Stimulated activated CD4-positive, alpha-beta T cell treated with anti-CD3 and anti-CD28 coated beads, Interleukin-4, amount 100 ng/mL, for 1 hour (primary cell): ENCODE data around the gene BTBD9.

Source experiments
- DNase-seq: peaks from one replicate; pipeline ENCODE4 v3.0.0-alpha.2; 2020

BTBD9 gene

DNA sequence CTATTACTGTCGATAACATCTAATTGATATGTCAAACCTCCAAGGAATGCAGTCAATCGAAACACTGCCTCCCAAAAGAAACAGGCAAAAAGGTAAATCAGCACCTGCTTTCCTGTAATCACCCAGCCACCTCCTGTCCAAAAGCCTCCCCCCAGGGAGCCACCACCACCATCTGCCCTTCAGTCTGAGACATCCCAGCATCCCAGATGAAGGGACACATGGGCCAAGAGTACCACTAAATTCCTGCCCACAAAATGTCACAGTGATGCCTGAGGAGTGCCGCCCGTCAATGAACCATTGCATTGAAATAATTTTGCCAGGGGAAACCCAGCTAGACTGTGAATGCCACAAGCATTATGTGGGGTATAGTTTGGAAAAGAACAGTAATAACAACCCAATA lies 418.5 kb downstream of the BTBD9 start:
- no peak for DNase-seq

DNA sequence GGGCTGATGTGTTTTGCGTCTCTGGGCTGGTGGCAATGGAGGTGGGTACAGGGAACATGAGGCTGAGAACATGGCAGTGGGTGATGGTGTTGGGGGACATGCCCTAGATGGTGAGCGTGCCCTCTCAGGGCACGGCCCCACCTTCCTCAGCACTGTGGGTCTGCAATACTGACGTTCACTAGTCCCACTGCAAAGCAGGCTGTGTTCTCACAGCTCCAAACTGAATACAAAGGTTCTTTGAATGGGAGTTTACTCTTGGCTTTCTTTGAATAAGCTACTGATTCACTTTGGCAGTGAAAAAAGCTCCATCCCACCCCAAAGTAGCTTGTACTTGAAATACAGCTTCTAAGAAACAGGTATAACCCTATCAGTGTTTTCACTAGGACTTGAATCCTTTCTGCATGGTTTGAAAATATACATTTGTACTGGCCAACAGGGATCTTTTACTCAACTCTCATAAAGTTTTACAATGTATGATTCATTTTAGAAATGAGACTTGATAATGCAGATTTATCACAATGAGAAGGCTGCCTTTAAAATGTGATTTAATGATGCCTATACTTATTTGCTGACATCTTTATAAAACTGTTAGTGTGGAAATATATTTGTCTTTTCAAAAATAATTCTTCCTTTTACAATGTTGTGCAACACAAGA lies 419.5 kb downstream of the BTBD9 start:
- no peak for DNase-seq

DNA sequence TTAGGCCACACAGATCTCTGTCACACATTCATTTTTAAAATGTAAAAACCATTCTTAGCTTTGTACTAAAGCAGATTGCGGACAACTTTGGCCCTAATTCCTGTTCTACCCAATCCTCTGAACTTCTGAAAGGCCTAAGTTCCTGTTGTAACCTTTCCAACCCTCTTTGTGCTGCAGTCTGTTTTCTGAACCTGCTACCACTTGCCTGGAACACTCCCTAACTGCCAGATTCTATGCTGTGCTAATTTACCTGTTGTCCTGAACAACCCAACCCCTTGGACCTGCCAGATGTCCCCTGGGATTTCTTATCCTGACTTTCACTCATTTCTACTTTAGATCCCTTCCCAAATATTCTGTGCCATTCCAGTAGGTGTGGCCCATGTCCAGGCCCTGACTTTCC lies 421.5 kb downstream of the BTBD9 start:
- DNase-seq = no peak

DNA sequence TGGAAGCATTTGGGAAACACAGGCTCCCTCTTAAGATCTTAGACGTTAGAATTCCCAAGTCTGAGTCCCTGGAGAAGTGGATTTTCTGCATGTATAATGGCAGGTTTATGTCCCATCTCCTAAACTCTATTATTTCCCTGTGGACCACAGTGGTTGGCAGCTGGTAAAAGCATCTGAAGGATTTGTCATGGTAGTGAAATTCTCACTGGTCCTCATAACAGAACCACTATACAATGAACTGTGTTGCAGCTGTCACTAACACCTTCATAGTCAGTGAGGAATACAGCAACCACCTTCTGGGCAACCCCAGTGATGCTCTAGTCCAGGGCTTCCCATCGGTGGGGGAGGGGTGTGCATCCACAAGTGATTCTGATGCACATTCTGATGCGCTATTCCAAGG lies 423.3 kb downstream of the BTBD9 start:
- no peak for DNase-seq

DNA sequence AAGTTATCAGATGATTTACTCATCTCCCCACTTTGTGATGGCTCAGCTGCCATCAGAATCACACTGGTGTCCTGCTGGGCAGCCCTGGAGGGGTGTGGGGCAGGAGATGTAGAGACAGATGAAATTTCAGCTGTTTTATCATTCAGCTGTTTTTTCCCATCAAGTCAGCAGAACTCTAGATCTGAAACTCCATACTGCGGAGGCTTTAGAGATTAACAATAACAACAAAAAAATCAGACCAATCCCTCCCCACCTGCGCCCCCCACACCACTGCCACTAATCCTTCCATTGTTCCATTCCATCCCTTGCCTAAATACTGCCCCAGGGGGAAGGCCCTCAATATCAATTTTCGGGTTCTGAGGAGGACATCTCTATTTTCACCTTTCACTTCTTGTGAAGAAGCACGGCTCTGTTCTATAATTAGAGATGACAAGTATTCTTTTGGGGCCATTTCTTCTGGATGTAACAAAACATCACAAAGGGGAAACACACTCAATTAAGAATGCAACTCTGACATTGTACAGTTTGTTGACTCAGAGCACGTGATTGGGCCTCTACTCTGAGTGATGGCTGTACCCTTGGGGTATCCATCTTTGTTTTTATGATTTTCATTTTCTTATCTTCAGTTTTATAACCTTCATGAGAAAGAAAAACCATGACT lies 423.9 kb downstream of the BTBD9 start:
- no peak for DNase-seq

DNA sequence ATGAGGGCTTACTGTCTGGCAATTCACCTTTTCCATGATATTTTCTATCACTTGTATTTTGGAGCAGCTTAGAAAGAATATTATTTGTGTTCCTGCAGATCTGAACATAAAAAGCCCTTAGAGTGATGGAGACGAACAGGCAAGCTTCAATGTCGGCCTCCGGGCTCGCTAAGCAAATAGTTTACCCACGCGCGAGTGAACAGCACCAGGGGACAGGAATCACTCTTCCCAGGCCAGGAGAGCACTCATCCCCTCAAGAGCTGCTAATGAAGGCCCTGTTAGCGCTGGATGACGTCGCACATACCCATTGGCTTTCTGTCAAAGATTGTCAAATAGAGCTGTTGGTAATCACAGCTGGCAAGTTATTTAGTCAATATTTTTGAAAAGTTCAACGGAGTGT lies 424.5 kb downstream of the BTBD9 start:
- DNase-seq = no peak

DNA sequence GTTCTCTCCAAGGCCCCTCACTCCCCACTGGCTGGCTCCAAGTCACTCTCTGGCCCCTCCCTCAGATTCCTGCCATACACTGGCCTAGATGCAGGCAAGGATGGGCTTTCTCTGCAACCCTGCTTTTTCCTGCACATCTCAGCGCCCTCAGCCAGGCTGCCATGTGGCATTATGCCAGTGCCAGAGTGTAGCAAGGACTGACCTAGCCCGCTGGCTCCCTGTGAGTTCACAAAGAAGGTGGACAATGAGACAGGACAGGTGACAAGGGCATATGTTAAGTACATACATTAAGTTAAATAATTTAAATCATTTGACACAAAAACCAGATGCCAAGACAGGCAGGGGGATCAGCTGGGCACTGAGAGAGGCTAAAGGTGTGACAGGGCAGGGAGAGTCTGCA lies 425.6 kb downstream of the BTBD9 start:
- no peak for DNase-seq

DNA sequence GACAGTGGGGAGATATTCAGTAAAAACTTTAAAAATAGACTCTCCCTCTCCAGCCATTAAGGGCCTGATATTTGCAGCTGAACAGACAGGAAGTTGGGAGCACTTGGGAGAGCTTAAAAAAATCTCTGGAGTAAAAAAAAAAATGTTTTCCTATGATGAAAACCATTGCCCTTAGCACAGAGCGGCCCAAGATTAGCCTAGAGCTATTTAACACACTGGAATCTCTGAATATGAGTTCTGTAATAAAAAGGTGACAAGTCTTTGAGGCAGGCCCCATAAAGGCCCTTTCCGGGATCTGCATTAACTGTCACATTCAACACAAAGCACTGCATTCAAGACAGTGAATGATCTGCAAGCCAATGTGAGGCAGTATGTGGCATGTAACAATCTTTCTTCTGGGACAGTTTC lies 426.5 kb downstream of the BTBD9 start:
- no peak for DNase-seq

DNA sequence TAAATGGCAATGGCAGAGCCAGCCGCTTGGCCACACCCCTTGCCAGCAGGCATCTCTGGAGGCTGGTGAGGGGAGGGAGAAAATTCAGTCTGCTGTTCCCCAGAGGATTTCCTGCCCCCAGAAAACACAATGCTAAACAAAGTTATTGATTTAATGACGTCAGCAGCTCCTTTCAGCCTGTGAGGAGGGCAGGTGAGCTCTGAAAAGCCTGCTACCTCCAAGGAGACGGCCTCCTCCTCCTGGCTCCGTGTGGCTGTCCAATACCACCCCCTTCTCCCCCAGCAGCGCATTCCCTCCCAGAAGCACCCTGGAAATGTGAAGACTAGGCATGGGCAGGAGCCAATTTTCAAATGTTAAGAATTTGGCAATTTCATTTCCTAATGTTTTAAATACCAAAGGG lies 427.1 kb downstream of the BTBD9 start:
- no peak for DNase-seq

DNA sequence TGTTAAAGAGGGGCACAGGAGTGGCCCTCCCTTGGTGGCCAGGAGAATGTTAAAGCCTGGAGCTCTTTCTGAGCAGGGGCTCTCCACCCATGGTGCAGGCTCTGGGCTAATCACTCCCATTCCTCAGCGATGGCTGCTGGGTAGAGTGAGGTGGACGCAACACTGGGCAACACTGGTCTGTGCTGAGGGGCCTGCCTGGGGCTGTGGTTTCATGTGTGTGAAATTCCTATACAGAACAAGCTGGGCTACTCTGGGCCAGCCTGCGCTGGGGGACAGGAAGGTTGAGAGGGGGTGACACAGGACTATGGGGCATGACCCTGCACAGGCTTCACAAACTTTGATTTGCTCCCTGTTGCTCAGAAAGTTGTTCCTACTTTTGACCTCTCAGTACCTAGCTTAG lies 427.6 kb downstream of the BTBD9 start:
- DNase-seq = no peak

DNA sequence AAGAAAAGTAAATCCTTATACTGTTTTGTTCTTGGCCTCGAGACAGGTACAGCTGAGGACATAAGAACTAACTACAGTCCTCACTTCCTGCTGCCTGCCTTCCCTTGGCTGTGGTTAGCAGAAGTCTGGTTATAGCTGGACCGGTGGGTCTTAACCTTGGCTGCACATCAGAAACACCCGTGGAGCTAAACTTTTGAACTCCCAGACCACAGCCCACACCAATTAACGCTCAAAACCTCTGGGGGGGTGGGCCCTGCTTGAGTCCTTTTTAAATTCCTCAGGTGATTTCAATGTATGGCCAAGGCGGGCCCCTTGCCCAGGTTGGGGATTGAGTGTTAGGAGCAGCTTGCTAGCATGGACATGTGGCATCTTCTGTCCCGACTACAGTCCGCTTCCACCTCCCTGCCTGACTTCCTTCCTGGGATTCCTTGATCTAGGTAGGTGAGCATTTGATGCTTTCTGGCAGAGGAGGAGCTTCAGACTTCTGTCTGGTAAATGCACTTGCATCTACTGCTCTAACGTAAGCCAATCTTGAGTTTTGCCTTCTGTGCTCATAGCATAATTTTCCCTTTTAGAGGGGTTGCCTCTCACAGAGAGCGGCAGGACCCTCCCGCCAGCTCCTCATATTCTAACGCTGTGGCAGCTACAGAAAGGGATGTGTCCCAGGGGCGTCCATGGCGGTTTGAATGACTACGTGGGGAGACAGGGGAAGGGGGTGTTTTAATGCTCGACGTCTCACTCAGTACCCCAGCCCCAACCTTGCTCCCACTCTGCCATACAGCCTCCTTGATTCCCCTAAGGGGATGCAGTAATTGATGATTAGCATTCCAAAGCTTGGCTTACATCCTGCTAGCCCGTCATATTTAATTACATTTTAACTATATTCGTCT lies 430.1 kb downstream of the BTBD9 start:
- no peak for DNase-seq

DNA sequence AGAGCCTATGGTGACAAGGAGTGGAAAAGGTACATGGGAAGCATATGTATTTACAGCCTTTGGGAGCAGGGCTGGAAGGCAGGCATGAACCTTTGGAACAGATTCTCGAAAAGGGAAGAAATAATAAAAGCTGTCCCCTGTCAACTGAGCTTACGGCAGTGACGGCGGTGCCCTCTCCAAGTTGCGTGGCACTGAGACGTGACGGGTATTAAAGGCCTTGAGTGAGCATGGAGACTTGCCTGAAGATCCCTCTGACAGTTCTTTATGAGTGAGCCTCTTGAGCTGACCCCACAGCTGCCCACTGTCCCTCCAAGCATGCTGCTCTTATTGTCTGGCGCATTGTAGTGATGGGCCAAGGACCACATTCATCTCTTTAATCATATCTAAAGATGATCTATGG lies 431.7 kb downstream of the BTBD9 start:
- DNase-seq = no peak

DNA sequence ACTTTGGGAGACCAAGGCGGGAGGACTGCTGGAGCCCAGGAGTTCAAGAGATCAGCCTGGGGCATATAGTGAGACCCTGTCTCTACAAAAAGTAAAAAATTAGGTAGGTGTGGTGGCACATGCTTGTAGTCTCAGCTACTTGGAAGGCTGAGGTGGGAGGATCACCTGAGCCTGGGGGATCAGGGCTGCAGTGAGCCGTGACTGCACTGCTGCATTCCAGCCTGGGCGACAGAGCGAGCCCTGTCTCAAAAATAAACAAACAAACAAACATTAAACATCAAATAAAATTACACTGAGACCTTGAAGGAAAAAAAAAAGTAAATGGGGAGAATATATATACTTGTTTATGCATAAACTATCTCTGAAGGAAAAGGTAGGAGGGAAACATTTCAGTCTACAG lies 432.4 kb downstream of the BTBD9 start:
- no peak for DNase-seq

DNA sequence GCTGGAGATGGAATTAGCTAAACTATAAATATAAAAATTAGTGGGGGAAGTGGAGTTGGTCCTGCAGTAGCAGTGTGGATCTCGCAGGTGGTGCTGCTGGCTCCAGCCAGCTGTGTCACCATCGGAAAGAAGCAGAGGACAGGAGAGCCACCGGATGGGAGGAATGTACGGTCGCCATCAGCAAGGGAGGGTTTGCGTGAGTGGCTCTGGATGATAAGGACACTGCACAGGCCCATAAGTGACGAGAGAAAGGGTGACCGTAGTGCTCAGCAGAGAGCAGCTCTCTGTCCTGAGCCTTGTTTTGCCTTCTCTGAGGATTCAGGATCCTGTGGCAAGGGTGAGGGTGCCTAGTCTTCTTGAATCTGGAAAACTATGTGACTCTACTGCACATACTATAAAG lies 441.5 kb downstream of the BTBD9 start:
- no peak for DNase-seq

DNA sequence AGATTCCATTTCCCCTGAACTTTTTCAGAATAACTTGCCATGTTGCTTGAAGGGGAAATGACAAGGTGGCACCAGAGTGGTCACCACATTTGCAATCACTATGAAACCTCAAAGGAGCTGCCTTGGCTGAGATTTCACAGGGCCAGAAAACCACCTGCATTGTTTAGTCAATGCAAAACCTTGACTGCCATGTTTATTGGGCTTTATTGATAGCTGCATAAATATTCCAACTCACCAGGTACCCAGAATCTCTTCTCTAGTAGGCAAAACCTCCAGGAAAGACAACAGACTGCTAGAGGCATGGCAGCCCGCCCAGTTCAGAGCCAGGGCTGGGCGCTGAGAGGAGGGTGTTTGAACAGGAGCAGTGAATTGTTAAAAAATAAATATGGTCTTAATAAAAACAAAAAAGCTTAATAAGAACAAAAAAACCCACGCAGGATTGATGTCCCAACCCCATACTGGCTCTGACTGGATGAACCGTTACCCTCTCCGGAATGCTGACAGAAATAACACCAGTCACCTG lies 444.6 kb downstream of the BTBD9 start:
- no peak for DNase-seq

DNA sequence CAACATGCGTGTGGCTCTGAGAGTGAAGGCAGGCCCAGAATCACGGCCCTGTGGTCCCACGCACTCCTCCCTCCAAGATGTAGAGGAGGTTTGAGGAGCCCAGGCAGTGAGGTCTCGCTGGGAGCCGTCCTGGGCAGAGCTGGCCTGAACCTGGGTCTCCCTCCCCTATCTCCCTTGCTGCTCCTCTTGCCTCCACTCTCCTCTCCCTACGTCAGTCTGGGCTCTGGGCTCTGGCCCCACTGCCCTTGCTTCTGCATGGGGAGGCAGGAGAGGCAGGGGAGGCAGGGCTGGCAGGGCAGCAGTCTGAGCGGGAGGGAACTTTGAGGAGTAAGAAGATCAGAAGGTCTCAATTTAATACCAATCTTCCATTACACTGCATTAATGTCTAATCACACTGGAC lies 445.1 kb downstream of the BTBD9 start:
- DNase-seq = no peak

DNA sequence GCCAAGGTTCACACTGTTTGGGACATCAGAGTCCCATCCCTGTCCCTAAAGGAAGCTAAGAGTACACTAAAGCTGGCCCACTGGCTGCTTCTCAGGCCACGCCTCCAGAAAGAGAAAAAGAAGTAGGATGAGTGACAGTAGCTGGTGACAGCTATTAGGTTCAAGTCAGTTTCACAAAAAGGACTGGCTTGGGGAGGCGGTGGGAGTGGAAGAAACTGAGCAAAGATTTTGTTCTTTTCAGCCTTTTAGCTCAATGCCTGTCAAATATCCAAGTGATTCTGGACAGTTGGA lies 445.5 kb downstream of the BTBD9 start:
- no peak for DNase-seq

DNA sequence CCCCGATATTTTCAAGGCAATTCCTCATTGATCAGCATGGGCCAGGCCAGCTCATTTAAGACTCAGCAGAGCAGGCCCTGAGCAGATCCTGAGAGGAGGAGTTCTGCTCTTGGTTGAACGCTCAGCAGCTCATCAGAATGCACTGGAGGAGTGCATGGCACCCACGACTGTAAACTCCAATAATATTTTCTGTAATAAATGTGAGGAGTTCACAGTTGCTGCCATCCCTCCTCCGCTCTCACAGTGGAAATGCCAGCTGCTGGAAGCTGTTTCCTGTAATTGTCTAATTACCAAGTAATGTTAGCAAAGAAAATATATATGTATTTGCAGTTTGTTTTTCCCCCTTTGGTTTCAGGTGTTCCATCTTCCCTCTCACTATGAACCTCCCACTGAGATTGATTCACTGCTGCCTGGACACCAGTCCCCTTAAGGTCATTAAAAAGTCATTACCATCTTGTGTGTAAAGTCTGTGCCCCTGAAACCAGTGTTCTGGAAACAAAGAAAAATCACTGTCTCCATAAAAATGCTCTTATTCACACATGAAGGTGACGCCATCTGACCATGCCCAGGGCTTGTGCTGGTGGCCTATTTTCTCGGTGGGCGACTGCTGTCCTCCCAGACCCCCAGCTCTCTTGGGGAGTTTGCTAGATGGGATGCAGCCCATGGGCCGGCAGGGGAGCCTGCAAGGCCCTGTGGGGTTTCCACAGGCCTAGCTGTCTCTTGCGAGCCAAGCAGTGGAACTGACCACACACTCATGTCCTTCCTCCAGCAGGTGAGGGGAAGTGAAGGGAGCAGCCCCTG lies 446.0 kb downstream of the BTBD9 start:
- DNase-seq = no peak

DNA sequence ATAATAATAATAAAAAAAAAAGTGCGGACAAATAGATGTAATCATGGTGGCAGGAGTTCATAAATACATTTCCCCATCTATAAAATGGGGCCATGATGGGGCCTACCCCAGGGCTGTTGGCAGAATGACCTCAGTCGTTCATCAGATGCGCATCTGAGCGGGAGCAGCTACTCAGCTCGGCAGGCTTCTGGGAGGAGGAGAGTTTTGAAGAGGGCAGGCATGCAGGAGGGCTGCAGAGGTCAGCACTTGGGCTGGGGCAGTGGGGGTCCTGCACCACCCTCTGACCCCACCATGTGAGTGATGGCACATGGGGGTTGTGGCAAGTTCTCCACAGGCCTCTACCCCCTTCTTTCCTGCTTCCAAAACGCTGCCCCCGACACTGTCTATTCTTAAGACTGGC lies 446.7 kb downstream of the BTBD9 start:
- DNase-seq = no peak

DNA sequence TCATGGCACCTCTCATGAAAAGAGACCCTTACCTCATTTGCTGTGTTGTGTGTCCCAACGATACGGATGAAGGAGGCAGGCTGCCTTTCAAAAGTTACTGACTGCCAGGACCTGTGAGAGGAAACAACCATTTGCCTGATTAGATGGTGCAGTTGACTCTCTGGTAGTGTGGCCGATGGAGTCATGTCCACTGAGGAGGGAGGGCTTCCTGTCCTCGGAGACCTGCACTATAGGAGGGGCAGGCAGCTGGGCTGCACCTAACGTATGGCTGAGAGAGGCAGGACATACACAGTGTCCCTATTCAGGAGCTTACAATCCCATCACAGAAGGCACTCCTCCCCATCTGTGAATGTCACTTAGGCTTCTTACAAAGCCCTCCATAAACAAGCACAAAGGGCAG lies 447.2 kb downstream of the BTBD9 start:
- no peak for DNase-seq

DNA sequence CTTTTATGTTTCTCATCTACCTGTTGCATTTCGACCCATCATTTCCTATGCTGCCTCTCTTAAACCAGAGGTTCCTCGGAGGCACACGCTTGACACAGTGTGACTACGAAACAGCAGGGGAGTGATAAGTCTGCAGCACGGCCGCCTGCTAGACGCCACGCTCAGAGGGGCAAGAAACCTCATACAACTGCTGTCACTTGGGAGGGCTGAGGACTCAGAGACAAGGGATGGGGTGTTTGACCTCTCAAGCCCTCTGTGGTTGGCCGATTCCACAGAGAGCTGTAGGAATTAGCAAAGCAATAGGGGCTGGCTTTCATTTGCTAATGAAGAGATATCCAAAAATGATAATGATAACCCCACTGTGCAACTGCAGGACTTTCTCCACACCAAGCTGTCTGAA lies 447.7 kb downstream of the BTBD9 start:
- no peak for DNase-seq

DNA sequence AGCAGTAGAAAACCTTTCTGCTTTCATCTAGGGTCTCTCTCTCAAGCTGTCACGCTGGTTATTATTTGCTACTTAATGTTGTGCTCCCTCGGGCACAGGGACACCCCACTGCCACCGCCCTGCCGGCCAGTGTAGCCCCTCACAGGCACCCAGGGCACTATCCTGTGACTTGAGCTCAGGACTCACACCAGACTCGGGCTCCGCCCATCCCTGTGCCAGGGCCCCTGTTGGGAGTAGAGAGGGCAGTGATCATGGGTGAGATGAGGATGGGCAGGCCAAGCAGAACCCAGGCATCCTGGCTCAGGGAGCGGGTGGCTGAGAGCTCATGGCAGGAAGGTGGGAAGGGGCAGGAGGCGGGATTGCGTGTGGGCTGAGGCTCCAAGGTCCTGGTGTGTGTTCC lies 448.3 kb downstream of the BTBD9 start:
- DNase-seq = no peak

DNA sequence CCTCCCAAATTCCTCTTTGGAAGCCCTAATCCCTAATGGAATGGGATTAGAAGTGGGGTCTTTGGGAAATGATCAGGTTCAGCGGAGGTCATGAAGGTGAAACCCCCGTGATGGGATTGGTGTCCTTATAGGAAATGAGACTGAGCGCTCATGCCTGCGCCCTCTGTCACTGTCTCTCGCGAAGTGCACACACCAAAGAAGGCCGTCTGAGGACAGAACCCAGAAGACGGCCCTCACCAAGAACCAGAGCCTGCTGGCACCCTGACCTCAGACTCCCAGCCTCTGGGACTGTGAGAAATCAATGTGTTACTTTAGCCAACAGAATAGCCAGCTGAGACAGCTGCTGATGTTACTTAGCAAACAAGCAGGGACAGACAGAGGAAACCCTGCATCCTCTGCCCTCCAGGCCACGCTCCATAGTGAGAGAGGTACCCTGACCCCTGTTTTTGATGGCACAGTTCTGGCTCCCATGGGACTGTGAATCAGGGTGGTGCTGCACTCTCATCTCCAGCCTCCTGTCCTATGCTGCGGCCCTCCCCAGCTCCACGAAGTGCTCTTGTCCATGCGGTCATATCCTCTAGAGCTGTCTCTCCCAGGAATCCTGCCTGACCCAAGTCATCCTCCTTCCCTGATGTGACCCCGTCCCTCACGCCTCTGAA lies 450.9 kb downstream of the BTBD9 start:
- no peak for DNase-seq
